PFSK-1 (cell line): ENCODE results near the gene NFKBIA.

Source experiments
- FOXP2 ChIP-seq: optimal IDR thresholded peaks from 2 replicates; pipeline ENCODE3; 2011; ENCODE audit warnings: borderline replicate concordance, control low read depth, inconsistent platforms; ENCODE audit not compliant: insufficient read depth; ENCODE audit errors: extremely low read length, extremely low read depth
- POLR2AphosphoS5 ChIP-seq: IDR thresholded peaks from 2 replicates; pipeline ENCODE4 v1.6.1; 2012; ENCODE audit warnings: low read depth, mild to moderate bottlenecking, control low read depth, low read length, moderate library complexity
- REST ChIP-seq, 2 experiments: IDR thresholded peaks; 2 replicates each; pipeline versions ENCODE4 v1.6.1 to v1.8.0; 2011 to 2012; ENCODE audit warnings: low read depth in 2 of 2, low read length in 2 of 2, control low read depth in 1 of 2, inconsistent platforms in 1 of 2, mild to moderate bottlenecking in 1 of 2, moderate library complexity in 1 of 2; ENCODE audit not compliant: insufficient read depth in 1 of 2
- SIN3A ChIP-seq: IDR thresholded peaks from 2 replicates; pipeline ENCODE4 v1.6.1; 2012; ENCODE audit warnings: mild to moderate bottlenecking, low read length, moderate library complexity, borderline replicate concordance; ENCODE audit not compliant: insufficient read depth
- TAF1 ChIP-seq: IDR thresholded peaks from 2 replicates; pipeline ENCODE4 v1.6.1; 2012; ENCODE audit warnings: low read length, control low read depth, borderline replicate concordance; ENCODE audit not compliant: insufficient read depth

NFKBIA gene

GRCh38 chr14:35418093-35418492, 13.5 kb upstream of the NFKBIA start:
- no peak for TF ChIP-seq REST (IDR thresholded peaks at IDR 0.05; ENCODE audit: insufficient read depth in 1 of 2, low read depth in 2 of 2, low read length in 2 of 2)
- TF ChIP-seq TAF1, result no peak
- no peak for TF ChIP-seq SIN3A
- no peak for TF ChIP-seq FOXP2
- TF ChIP-seq POLR2AphosphoS5, result no peak

GRCh38 chr14:35416108-35416750, 11.7 kb upstream of the NFKBIA start:
- TF ChIP-seq REST (IDR thresholded peaks at IDR 0.05; ENCODE audit: insufficient read depth in 1 of 2, low read depth in 2 of 2, low read length in 2 of 2), result no peak
- no peak for TF ChIP-seq TAF1
- TF ChIP-seq FOXP2, result no peak
- TF ChIP-seq SIN3A, result no peak
- TF ChIP-seq POLR2AphosphoS5, result no peak

- TF ChIP-seq TAF1 (no peak), POLR2AphosphoS5 (no peak), REST (IDR thresholded peaks at IDR 0.05; ENCODE audit: insufficient read depth in 1 of 2, low read depth in 2 of 2, low read length in 2 of 2) (no peak), SIN3A (no peak), FOXP2 (no peak)
Measured at GRCh38 chr14:35414365-35414764, 9.8 kb upstream of the NFKBIA start.

GRCh38 chr14:35412272-35413056, 7.9 kb upstream of the NFKBIA start:
- no peak for TF ChIP-seq POLR2AphosphoS5

- TF ChIP-seq REST (IDR thresholded peaks at IDR 0.05; ENCODE audit: insufficient read depth in 1 of 2, low read depth in 2 of 2, low read length in 2 of 2), result no peak
- no peak for TF ChIP-seq FOXP2
- no peak for TF ChIP-seq TAF1
- no peak for TF ChIP-seq SIN3A
- no peak for TF ChIP-seq POLR2AphosphoS5
Measured at GRCh38 chr14:35410858-35411257, 6.3 kb upstream of the NFKBIA start.
